GM21529 (cell line): ENCODE results near the gene ACP2.
"Not testable (repeated sequence)": the region's sequence is repeated elsewhere in the genome, so short reads cannot be mapped to it uniquely, and the experiment has no call there.

Source experiments
- ATAC-seq: cut with Tn5 transposase; IDR thresholded peaks from one replicate; pipeline ENCODE4 v1.9.1; 2021; ENCODE audit not compliant: unreplicated experiment

The ACP2 gene

GRCh38 chr11:47208008-47208552, 40.5 kb downstream of the ACP2 start:
- ATAC-seq, result not testable (repeated sequence)

- ATAC-seq, result no peak
These were observed 41.2 kb downstream of the ACP2 start for GRCh38 chr11:47207459-47207858.

- ATAC-seq, result not testable (repeated sequence)
These were observed 42.0 kb downstream of the ACP2 start for GRCh38 chr11:47206577-47206976.

GRCh38 chr11:47204637-47204989, 44.0 kb downstream of the ACP2 start:
- ATAC-seq, result no peak

GRCh38 chr11:47202576-47202975, 46.0 kb downstream of the ACP2 start:
- ATAC-seq, result no peak

- ATAC-seq, result no peak
These were observed 47.6 kb downstream of the ACP2 start for GRCh38 chr11:47201015-47201414.

GRCh38 chr11:47198161-47198560, 50.5 kb downstream of the ACP2 start:
- ATAC-seq, result not testable (repeated sequence)

- no peak for ATAC-seq
These were observed 56.5 kb downstream of the ACP2 start for GRCh38 chr11:47192111-47192510.

GRCh38 chr11:47191137-47191536, 57.5 kb downstream of the ACP2 start:
- ATAC-seq, result not testable (repeated sequence)
